DOHH2 (cell line): Measurements from ENCODE around the gene TEN1.

ENCODE experiments used
- H3F3A ChIP-seq: fragments of 200-600 bp; sonication (generic), shearing (Covaris generic); 2 replicates; pipeline ENCODE4 v1.6.0; 2016; ENCODE audit warnings: antibody characterized with exemption, mild to moderate bottlenecking; ENCODE audit not compliant: control insufficient read depth, insufficient read depth
- H3K27ac ChIP-seq: fragments of 200-600 bp; sonication (generic); 2 replicates; pipeline ENCODE4 v1.5.1; 2014; ENCODE audit warnings: low read depth, mild to moderate bottlenecking, low read length, moderate library complexity
- H3K27me3 ChIP-seq: fragments of 200-600 bp; sonication (generic); 2 replicates; pipeline ENCODE4 v1.6.1; 2014; ENCODE audit warnings: mild to moderate bottlenecking, low read length, mixed read lengths; ENCODE audit not compliant: control insufficient read depth
- H3K36me3 ChIP-seq: fragments of 200-600 bp; sonication (generic); 2 replicates; pipeline ENCODE4 v1.6.1; 2014; ENCODE audit warnings: mild to moderate bottlenecking, low read length, moderate library complexity, mixed read lengths; ENCODE audit not compliant: control insufficient read depth
- H3K4me1 ChIP-seq: fragments of 200-600 bp; sonication (generic); 2 replicates; pipeline ENCODE4 v1.6.1; 2014; ENCODE audit warnings: mild to moderate bottlenecking, low read length, mixed read lengths; ENCODE audit not compliant: control insufficient read depth
- H3K4me2 ChIP-seq: fragments of 200-600 bp; sonication (generic); 2 replicates; pipeline ENCODE4 v1.6.0; 2014; ENCODE audit warnings: mild to moderate bottlenecking, low read length, moderate library complexity
- H3K4me3 ChIP-seq: fragments of 200-600 bp; sonication (generic); 2 replicates; pipeline ENCODE4 v1.5.1; 2014; ENCODE audit warnings: mild to moderate bottlenecking, low read length, mixed read lengths
- H3K79me2 ChIP-seq: fragments of 200-600 bp; sonication (generic); 2 replicates; pipeline ENCODE4 v1.6.1; 2014; ENCODE audit warnings: mild to moderate bottlenecking, low read length, mixed read lengths; ENCODE audit not compliant: control insufficient read depth
- H3K9me2 ChIP-seq: fragments of 200-600 bp; sonication (generic); replicated peaks from 2 replicates; pipeline ENCODE4 v1.6.1; 2014; ENCODE audit warnings: mild to moderate bottlenecking, low read length, mixed read lengths; ENCODE audit not compliant: control insufficient read depth
- H3K9me3 ChIP-seq: fragments of 200-600 bp; sonication (generic); 2 replicates; pipeline ENCODE4 v1.6.1; 2014; ENCODE audit warnings: antibody characterized with exemption, low read length, mixed read lengths; ENCODE audit not compliant: control insufficient read depth, insufficient read depth
- H4K20me1 ChIP-seq: fragments of 200-600 bp; sonication (generic); 2 replicates; pipeline ENCODE4 v1.6.0; 2014; ENCODE audit warnings: low read depth, mild to moderate bottlenecking, antibody characterized with exemption, low read length, moderate library complexity; ENCODE audit not compliant: control insufficient read depth, insufficient read depth
- EZH2phosphoT487 ChIP-seq: fragments of 200-600 bp; sonication (generic); IDR thresholded peaks from 2 replicates; pipeline ENCODE4 v1.6.1; 2017; ENCODE audit warnings: borderline replicate concordance, mild to moderate bottlenecking, antibody characterized with exemption, low read length, moderate library complexity, mixed read lengths
- TF ChIP-seq, protein P1 (sequence below): fragments of 200-600 bp; sonication (generic); IDR thresholded peaks from one replicate; pipeline ENCODE4 v1.5.1; 2014; ENCODE audit warnings: antibody characterized with exemption, mild to moderate bottlenecking, low read depth, low read length; ENCODE audit not compliant: poor library complexity, severe bottlenecking

TEN1 gene

DNA sequence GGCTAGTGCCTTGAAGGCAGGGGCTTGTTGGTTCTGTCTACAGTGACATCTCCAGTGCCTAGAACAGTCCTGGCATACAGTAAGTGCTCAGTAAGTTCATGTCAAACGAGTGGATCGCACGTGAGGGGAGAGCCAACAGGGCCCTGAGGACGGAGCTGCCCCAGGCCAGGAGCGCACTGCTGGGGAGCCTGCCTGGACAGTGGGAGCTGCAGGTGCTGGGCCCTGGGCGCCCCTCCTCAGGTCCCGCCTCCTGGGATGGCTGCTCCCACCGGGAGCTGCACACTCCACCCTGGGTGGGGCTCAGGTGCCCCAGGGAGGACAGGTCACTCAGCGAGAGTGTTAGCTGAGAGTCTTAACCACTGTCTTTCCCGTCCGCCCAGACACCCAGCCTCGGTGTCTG is 46.3 kb downstream of the TEN1 start:
- no peak for TF ChIP-seq EZH2phosphoT487
- TF ChIP-seq, protein P1, sequence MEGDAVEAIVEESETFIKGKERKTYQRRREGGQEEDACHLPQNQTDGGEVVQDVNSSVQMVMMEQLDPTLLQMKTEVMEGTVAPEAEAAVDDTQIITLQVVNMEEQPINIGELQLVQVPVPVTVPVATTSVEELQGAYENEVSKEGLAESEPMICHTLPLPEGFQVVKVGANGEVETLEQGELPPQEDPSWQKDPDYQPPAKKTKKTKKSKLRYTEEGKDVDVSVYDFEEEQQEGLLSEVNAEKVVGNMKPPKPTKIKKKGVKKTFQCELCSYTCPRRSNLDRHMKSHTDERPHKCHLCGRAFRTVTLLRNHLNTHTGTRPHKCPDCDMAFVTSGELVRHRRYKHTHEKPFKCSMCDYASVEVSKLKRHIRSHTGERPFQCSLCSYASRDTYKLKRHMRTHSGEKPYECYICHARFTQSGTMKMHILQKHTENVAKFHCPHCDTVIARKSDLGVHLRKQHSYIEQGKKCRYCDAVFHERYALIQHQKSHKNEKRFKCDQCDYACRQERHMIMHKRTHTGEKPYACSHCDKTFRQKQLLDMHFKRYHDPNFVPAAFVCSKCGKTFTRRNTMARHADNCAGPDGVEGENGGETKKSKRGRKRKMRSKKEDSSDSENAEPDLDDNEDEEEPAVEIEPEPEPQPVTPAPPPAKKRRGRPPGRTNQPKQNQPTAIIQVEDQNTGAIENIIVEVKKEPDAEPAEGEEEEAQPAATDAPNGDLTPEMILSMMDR = no peak
- H3K4me3 ChIP-seq = no peak overlapping the region
- H3K27ac ChIP-seq = no peak overlapping the region
- no peak overlapping the region for H3K4me2 ChIP-seq
- H3K79me2 ChIP-seq = no peaks in the 10 kb centered on the region
- no peaks in the 10 kb centered on the region for H3K9me2 ChIP-seq
- H3K9me3 ChIP-seq = no peaks in the 10 kb centered on the region
- no peaks in the 10 kb centered on the region for H3K27me3 ChIP-seq
- peaks cover 16% of the 10 kb centered on the region for H3K4me1 ChIP-seq
- H3F3A ChIP-seq = peaks cover 2% of the 10 kb centered on the region; the same call in 1 of the 2 replicates
- H4K20me1 ChIP-seq = no peaks in the 10 kb centered on the region
- no peaks in the 10 kb centered on the region for H3K36me3 ChIP-seq

DNA sequence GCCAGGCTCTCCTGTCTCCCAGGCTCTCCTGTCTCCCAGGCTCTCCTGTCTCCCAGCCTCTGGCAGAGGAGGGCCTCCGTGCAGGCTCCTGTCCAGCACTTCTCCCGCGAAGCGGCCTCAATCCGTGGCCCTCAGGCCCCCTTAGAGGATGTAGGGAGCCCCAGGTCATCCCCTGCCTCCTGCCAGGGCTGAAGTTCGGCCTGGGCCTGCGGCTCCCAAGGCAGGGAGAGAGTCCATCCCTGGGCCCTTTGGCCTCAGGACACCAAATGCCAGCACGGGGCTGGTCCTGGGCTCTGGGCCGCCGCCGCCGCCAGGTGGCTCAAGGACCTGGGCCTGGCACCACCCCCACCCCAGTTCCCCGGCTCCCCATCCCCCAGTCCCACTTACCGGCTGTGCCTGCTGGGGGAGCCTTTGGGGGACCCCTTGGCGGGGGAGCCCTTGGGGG is 47.7 kb downstream of the TEN1 start:
- Histone ChIP-seq H3K9me3 (no peaks in the 10 kb centered on the region), H3K4me1 (peaks cover 16% of the 10 kb centered on the region), H4K20me1 (no peaks in the 10 kb centered on the region), H3K79me2 (no peaks in the 10 kb centered on the region), H3K36me3 (no peaks in the 10 kb centered on the region), H3K9me2 (no peaks in the 10 kb centered on the region), H3K4me2 (no peak overlapping the region), H3K4me3 (no peak overlapping the region), H3F3A (no peaks in the 10 kb centered on the region), H3K27ac (no peak overlapping the region), H3K27me3 (no peaks in the 10 kb centered on the region)
- no peak for TF ChIP-seq EZH2phosphoT487
- TF ChIP-seq, protein P1 = no peak

- Histone ChIP-seq H3K4me1 (peaks cover 16% of the 10 kb centered on the region), H3K27me3 (no peaks in the 10 kb centered on the region), H3K4me2 (no peak within 1 kb of the TSS), H3K27ac (no peak within 1 kb of the TSS), H3K36me3 (no peaks in the 10 kb centered on the region), H4K20me1 (no peaks in the 10 kb centered on the region), H3K9me2 (no peaks in the 10 kb centered on the region), H3K79me2 (no peaks in the 10 kb centered on the region), H3K9me3 (no peaks in the 10 kb centered on the region), H3K4me3 (no peak within 1 kb of the TSS), H3F3A (no peaks in the 10 kb centered on the region)
- no peak for TF ChIP-seq EZH2phosphoT487
- TF ChIP-seq, protein P1 = no peak
Measured at GRCh38 chr17:76027159-76027839, 48.3 kb downstream of the TEN1 start, which contains the start of gene EVPL. Gene EVPL, minus strand, starts transcription at chr17:76027306. Its CDS starts 108 bp downstream, at chr17:76027198.
